Hepatocyte (in vitro differentiated cells): Measurements from ENCODE around the gene KRTAP4-9. TPM values are rescaled to one million over a fixed set of nuclear protein-coding genes. Genes with fewer than 3 reads are reported as not detected.

Source experiments
- DNase-seq: peaks from one replicate; pipeline ENCODE4 v3.0.0-alpha.2; 2016; ENCODE audit warnings: low spot score
- H2AFZ ChIP-seq: fragments of 200-600 bp; sonication (generic); 2 replicates; pipeline ENCODE4 v1.6.0; 2016; ENCODE audit warnings: antibody characterized with exemption, mild to moderate bottlenecking
- H3K27ac ChIP-seq: fragments of 200-600 bp; sonication (generic); 2 replicates; pipeline ENCODE4 v1.5.1; 2016; ENCODE audit warnings: mild to moderate bottlenecking
- H3K27me3 ChIP-seq: fragments of 200-600 bp; sonication (generic); 2 replicates; pipeline ENCODE4 v1.6.1; 2016
- H3K36me3 ChIP-seq: fragments of 200-600 bp; sonication (generic); replicated peaks from 2 replicates; pipeline ENCODE4 v1.5.1; 2016; ENCODE audit warnings: low read depth; ENCODE audit not compliant: insufficient read depth
- H3K4me1 ChIP-seq: fragments of 200-600 bp; sonication (generic); 2 replicates; pipeline ENCODE4 v1.5.1; 2016; ENCODE audit warnings: mild to moderate bottlenecking, moderate library complexity; ENCODE audit not compliant: insufficient read depth
- H3K4me2 ChIP-seq: fragments of 200-600 bp; sonication (generic); 2 replicates; pipeline ENCODE4 v1.6.0; 2016
- H3K4me3 ChIP-seq: fragments of 200-600 bp; sonication (generic); 2 replicates; pipeline ENCODE4 v1.5.1; 2016; ENCODE audit warnings: mild to moderate bottlenecking
- H3K79me2 ChIP-seq: fragments of 200-600 bp; sonication (generic); 2 replicates; pipeline ENCODE4 v1.6.0; 2017; ENCODE audit warnings: mild to moderate bottlenecking
- H3K9me2 ChIP-seq: fragments of 200-600 bp; sonication (generic); replicated peaks from 2 replicates; pipeline ENCODE4 v1.6.0; 2017; ENCODE audit warnings: mild to moderate bottlenecking; ENCODE audit not compliant: insufficient read depth
- H3K9me3 ChIP-seq: fragments of 200-600 bp; sonication (generic); 2 replicates; pipeline ENCODE4 v1.5.1; 2016; ENCODE audit warnings: low read depth, mild to moderate bottlenecking
- H4K20me1 ChIP-seq: fragments of 200-600 bp; sonication (generic); 2 replicates; pipeline ENCODE4 v1.6.0; 2016; ENCODE audit warnings: mild to moderate bottlenecking; ENCODE audit not compliant: insufficient read depth, poor library complexity, severe bottlenecking
- EZH2 ChIP-seq: fragments of 200-600 bp; sonication (generic); IDR thresholded peaks from 2 replicates; pipeline ENCODE4 v1.6.1; 2016; ENCODE audit warnings: antibody characterized with exemption, mild to moderate bottlenecking, borderline replicate concordance
- EZH2phosphoT487 ChIP-seq: fragments of 200-600 bp; sonication (generic); IDR thresholded peaks from one replicate; pipeline ENCODE4 v1.6.1; 2018; ENCODE audit warnings: antibody characterized with exemption, mild to moderate bottlenecking, low read depth, moderate library complexity; ENCODE audit not compliant: unreplicated experiment, severe bottlenecking
- WGBS: methylation state at CpG from one replicate; pipeline ENCODE4 v1.1.6; 2016; ENCODE audit warnings: low lambda C conversion rate; ENCODE audit errors: missing lambda C conversion rate; 5-methylcytosine and 5-hydroxymethylcytosine counted together
- polyA plus RNA-seq: library from polyadenylated mRNA; unstranded; fragments of >200 nt; fragmentation: Nextera tagmentation; extraction: Ambion mirVana; gene quantifications from 2 replicates; pipeline ENCODE4 v1.2.1, GENCODE V29; 2016
- total RNA-seq: library from RNA; depleted of rRNA; stranded (reverse); fragments of >200 nt; gene quantifications from 2 replicates; pipeline ENCODE4 v1.2.3, GENCODE V29; 2014
- TF ChIP-seq, protein P1 (sequence below): fragments of 200-600 bp; sonication (generic); IDR thresholded peaks from 2 replicates; pipeline ENCODE4 v1.5.1; 2016; ENCODE audit warnings: antibody characterized with exemption, mild to moderate bottlenecking; ENCODE audit not compliant: poor library complexity

The KRTAP4-9 gene
- total and polyA plus RNA-seq, 2 experiments from 2014 or later, result not detected

DNA sequence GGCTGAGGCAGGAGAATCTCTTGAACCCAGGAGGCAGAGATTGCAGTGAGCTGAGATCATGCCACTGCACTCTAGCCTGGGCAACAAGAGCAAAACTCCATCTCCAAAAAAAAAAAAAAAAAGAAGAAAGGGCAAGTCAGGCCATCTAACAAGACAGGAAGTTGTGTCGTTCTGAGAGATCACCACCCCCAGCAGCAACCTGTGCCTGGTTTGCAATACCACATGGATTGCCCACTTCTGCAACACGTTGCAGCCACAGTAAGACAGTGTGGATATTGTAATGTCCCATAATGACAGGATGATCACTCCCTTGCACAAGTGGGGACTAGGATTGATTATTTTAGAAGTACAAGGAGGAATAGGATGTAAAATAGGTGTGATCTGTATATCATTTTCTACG lies 36.2 kb upstream of the KRTAP4-9 start:
- no peaks in the 10 kb centered on the region for H4K20me1 ChIP-seq
- no peak for DNase-seq
- H3K27me3 ChIP-seq, result no peaks in the 10 kb centered on the region
- no peaks in the 10 kb centered on the region for H3K9me3 ChIP-seq
- H3K27ac ChIP-seq, result no peak overlapping the region
- H3K4me3 ChIP-seq, result no peak overlapping the region
- 89% methylated on average over 3 of the region's 3 CpGs for WGBS
- H3K36me3 ChIP-seq, result no peaks in the 10 kb centered on the region
- H3K4me2 ChIP-seq, result no peak overlapping the region
- no peaks in the 10 kb centered on the region for H3K4me1 ChIP-seq
- H3K9me2 ChIP-seq, result no peaks in the 10 kb centered on the region
- H3K79me2 ChIP-seq, result no peaks in the 10 kb centered on the region
- TF ChIP-seq EZH2phosphoT487 (no peak), EZH2 (no peak)
- TF ChIP-seq, protein P1, sequence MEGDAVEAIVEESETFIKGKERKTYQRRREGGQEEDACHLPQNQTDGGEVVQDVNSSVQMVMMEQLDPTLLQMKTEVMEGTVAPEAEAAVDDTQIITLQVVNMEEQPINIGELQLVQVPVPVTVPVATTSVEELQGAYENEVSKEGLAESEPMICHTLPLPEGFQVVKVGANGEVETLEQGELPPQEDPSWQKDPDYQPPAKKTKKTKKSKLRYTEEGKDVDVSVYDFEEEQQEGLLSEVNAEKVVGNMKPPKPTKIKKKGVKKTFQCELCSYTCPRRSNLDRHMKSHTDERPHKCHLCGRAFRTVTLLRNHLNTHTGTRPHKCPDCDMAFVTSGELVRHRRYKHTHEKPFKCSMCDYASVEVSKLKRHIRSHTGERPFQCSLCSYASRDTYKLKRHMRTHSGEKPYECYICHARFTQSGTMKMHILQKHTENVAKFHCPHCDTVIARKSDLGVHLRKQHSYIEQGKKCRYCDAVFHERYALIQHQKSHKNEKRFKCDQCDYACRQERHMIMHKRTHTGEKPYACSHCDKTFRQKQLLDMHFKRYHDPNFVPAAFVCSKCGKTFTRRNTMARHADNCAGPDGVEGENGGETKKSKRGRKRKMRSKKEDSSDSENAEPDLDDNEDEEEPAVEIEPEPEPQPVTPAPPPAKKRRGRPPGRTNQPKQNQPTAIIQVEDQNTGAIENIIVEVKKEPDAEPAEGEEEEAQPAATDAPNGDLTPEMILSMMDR, result no peak
- H2AFZ ChIP-seq, result no peak overlapping the region

DNA sequence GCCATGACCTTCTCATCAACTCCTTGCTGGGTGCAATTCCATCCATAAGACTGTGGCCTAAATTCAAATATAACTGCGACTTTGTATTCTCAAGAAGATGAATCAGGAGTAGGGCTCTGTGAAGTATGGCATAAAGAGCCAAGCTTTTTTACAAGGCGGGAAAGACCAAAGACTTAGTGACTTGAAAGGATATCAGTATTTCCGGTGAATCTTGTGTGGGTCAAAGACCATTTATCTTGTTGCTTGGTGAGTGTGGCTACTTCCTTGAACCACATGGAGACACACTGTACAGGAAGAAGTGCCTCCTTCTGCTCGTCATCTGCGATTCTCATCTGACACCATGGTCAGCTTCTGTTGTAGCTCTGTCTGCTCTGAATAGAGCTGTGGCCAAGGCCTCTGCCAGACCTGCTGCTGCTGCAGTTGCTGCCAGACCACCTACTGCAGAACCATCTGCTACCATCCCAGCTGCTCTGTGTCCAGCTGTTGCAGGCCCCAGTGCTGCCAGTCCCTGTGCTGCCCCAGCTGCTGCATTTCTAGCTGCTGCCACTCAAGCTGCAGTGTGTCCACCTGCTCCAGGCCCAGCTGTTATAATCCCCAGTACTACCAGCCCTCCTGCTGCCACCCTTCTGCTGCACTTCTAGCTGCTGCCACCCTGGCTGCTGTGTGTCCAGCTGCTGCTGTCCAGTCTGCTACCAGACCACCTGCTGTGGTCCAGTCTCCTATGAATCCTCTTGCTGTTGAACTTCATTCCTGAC lies 33.4 kb upstream of the KRTAP4-9 start:
- WGBS, result 95% methylated on average over 5 of the region's 5 CpGs
- no peak overlapping the region for H3K27ac ChIP-seq
- no peak for TF ChIP-seq EZH2
- no peak for TF ChIP-seq EZH2phosphoT487
- TF ChIP-seq, protein P1, result no peak
- no peaks in the 10 kb centered on the region for H3K9me3 ChIP-seq
- no peaks in the 10 kb centered on the region for H3K79me2 ChIP-seq
- no peak overlapping the region for H3K4me2 ChIP-seq
- no peak overlapping the region for H2AFZ ChIP-seq
- H3K9me2 ChIP-seq, result no peaks in the 10 kb centered on the region
- H4K20me1 ChIP-seq, result no peaks in the 10 kb centered on the region
- peaks cover 8% of the 10 kb centered on the region for H3K27me3 ChIP-seq
- no peaks in the 10 kb centered on the region for H3K4me1 ChIP-seq
- no peaks in the 10 kb centered on the region for H3K36me3 ChIP-seq
- no peak overlapping the region for H3K4me3 ChIP-seq
- DNase-seq, result no peak

- Histone ChIP-seq H3K4me2 (no peak overlapping the region), H2AFZ (no peak overlapping the region), H3K4me3 (no peak overlapping the region), H3K9me2 (no peaks in the 10 kb centered on the region), H3K9me3 (no peaks in the 10 kb centered on the region), H3K79me2 (no peaks in the 10 kb centered on the region), H3K27ac (no peak overlapping the region), H4K20me1 (no peaks in the 10 kb centered on the region), H3K36me3 (no peaks in the 10 kb centered on the region), H3K4me1 (no peaks in the 10 kb centered on the region), H3K27me3 (peaks cover 15% of the 10 kb centered on the region)
- DNase-seq, result no peak
- WGBS, result 98% methylated on average over 2 of the region's 2 CpGs
- TF ChIP-seq EZH2phosphoT487, result no peak
- TF ChIP-seq, protein P1, result no peak
- TF ChIP-seq EZH2, result no peak
Observed at GRCh38 chr17:41073676-41074075, 31.5 kb upstream of the KRTAP4-9 start.
